NCI-H1092 (cell line): ENCODE results near the gene CDC16.
A peak's percentile ranks its signal among the peaks of the same experiment; 100 is the strongest.
"Not testable (repeated sequence)": the region's sequence is repeated elsewhere in the genome, so short reads cannot be mapped to it uniquely, and the experiment has no call there.

Experiments
- DNase-seq: peaks from one replicate; lab custom pipeline; 2025; lab: John Stamatoyannopoulos, UW

CDC16 gene

GRCh38 chr13:114264313-114264712 is 29.6 kb downstream of the CDC16 start:
- not testable (repeated sequence) for DNase-seq

GRCh38 chr13:114264886-114265611 is 30.4 kb downstream of the CDC16 start:
- DNase-seq = no peak

GRCh38 chr13:114266241-114266640 is 31.5 kb downstream of the CDC16 start:
- DNase-seq = no peak

- no peak for DNase-seq
These were observed 33.9 kb downstream of the CDC16 start for GRCh38 chr13:114268344-114269280.

GRCh38 chr13:114269281-114269770 is 34.6 kb downstream of the CDC16 start:
- DNase-seq = no peak

- DNase-seq = no peak
These were observed 38.3 kb downstream of the CDC16 start for GRCh38 chr13:114272977-114273376.

- no peak for DNase-seq
These were observed 40.6 kb downstream of the CDC16 start for GRCh38 chr13:114275304-114275703.

- DNase-seq = no peak
These were observed 44.4 kb downstream of the CDC16 start for GRCh38 chr13:114279146-114279545.

- DNase-seq = no peak
These were observed 45.2 kb downstream of the CDC16 start for GRCh38 chr13:114279758-114280355.

GRCh38 chr13:114281351-114282040 is 46.8 kb downstream of the CDC16 start, which contains the start of gene UPF3A:
TSS of gene UPF3A (plus strand) at chr13:114281601. CDS start at chr13:114281640, 39 bp downstream.
- DNase-seq = peak; percentile 93

GRCh38 chr13:114282041-114282670 is 47.5 kb downstream of the CDC16 start:
- peak; percentile 34 for DNase-seq

- DNase-seq = no peak
These were observed 48.9 kb downstream of the CDC16 start for GRCh38 chr13:114283576-114283975.

- no peak for DNase-seq
These were observed 50.0 kb downstream of the CDC16 start for GRCh38 chr13:114284680-114285079.

- no peak for DNase-seq
These were observed 50.6 kb downstream of the CDC16 start for GRCh38 chr13:114285166-114285808.

- DNase-seq = no peak
These were observed 52.1 kb downstream of the CDC16 start for GRCh38 chr13:114286808-114287207.

GRCh38 chr13:114288157-114288591 is 53.5 kb downstream of the CDC16 start:
- no peak for DNase-seq

- no peak for DNase-seq
These were observed 61.8 kb downstream of the CDC16 start for GRCh38 chr13:114296448-114296847.

- no peak for DNase-seq
These were observed 62.2 kb downstream of the CDC16 start for GRCh38 chr13:114296902-114297301.

GRCh38 chr13:114298866-114299265 is 64.2 kb downstream of the CDC16 start:
- no peak for DNase-seq

- DNase-seq = no peak
These were observed 65.1 kb downstream of the CDC16 start for GRCh38 chr13:114299604-114300305.
